Activated gamma-delta T cell treated with Interleukin-2 at 50 U/mL for 16 hours (primary cell): ENCODE data around the gene ALLC.

Source experiments
- DNase-seq: peaks from one replicate; pipeline ENCODE4 v3.0.0-alpha.2; 2020

The ALLC gene

GRCh38 chr2:3727397-3728045 lies 69.5 kb downstream of the ALLC start:
- no peak for DNase-seq

GRCh38 chr2:3728104-3729054 lies 70.4 kb downstream of the ALLC start:
- no peak for DNase-seq

- no peak for DNase-seq
Measured at GRCh38 chr2:3729055-3729448, 71.1 kb downstream of the ALLC start.

- no peak for DNase-seq
Measured at GRCh38 chr2:3729786-3730185, 71.8 kb downstream of the ALLC start.

GRCh38 chr2:3730646-3731045 lies 72.6 kb downstream of the ALLC start:
- DNase-seq, result no peak

- no peak for DNase-seq
Measured at GRCh38 chr2:3731829-3732228, 73.8 kb downstream of the ALLC start.

GRCh38 chr2:3736112-3736511 lies 78.1 kb downstream of the ALLC start:
- DNase-seq, result no peak

GRCh38 chr2:3737128-3737527 lies 79.1 kb downstream of the ALLC start:
- no peak for DNase-seq

- no peak for DNase-seq
Measured at GRCh38 chr2:3738454-3738853, 80.5 kb downstream of the ALLC start.

- DNase-seq, result no peak
Measured at GRCh38 chr2:3739313-3739712, 81.3 kb downstream of the ALLC start.

GRCh38 chr2:3741396-3741795 lies 83.4 kb downstream of the ALLC start:
- DNase-seq, result no peak

- DNase-seq, result no peak
Measured at GRCh38 chr2:3741867-3742602, 84.0 kb downstream of the ALLC start.

- DNase-seq, result no peak
Measured at GRCh38 chr2:3742743-3743508, 84.9 kb downstream of the ALLC start.

GRCh38 chr2:3743951-3744555 lies 86.1 kb downstream of the ALLC start:
- no peak for DNase-seq

GRCh38 chr2:3745920-3746319 lies 87.9 kb downstream of the ALLC start:
- no peak for DNase-seq

GRCh38 chr2:3747032-3747654 lies 89.1 kb downstream of the ALLC start:
- DNase-seq, result no peak

- no peak for DNase-seq
Measured at GRCh38 chr2:3747826-3748225, 89.8 kb downstream of the ALLC start.

GRCh38 chr2:3749201-3749600 lies 91.2 kb downstream of the ALLC start:
- DNase-seq, result no peak

- no peak for DNase-seq
Measured at GRCh38 chr2:3751251-3751650, 93.3 kb downstream of the ALLC start.

- no peak for DNase-seq
Measured at GRCh38 chr2:3751806-3752205, 93.8 kb downstream of the ALLC start.
